GM19372 (cell line): ENCODE results near the gene RCAN1.
"Not testable (repeated sequence)": the region's sequence is repeated elsewhere in the genome, so short reads cannot be mapped to it uniquely, and the experiment has no call there.

Source experiments
- ATAC-seq: cut with Tn5 transposase; IDR thresholded peaks from one replicate; pipeline ENCODE4 v1.9.1; 2021; ENCODE audit warnings: mild to moderate bottlenecking, low read depth, moderate library complexity; ENCODE audit not compliant: unreplicated experiment

The RCAN1 gene

DNA sequence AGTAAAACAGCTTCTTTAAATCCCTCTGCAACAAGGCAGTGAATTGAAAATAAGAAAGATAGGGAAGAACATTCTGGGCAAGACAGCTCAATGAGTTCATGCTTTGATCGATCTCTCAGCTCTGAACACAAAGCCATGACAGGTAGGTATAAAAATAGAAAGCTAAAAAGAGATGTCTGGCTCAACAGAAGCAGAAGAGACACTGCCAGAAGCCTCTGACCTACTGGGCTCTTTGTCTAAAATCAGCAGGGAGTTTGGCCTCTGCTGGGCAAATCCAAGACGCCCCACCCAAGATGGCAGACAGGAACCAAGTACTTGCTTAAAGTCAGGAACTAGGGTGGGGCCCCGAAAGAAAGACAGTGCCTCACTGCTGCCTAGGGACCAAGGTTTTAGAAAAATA, 147.6 kb downstream of the RCAN1 start:
- ATAC-seq, result not testable (repeated sequence)
